Left colon (tissue), 2 donors: ENCODE results near the gene TGIF2. TPM values are rescaled to one million over a fixed set of nuclear protein-coding genes. Genes with fewer than 3 reads are reported as not detected.
"Not testable (repeated sequence)": the region's sequence is repeated elsewhere in the genome, so short reads cannot be mapped to it uniquely, and the experiment has no call there.

Source experiments
- ATAC-seq: fragments of 200-7000 bp; cut with Tn5 transposase; one replicate; pipeline ENCODE4 v1.9.1; 2020; ENCODE audit warnings: mild to moderate bottlenecking, moderate library complexity
- DNase-seq, 2 donors: peaks; one replicate each; pipeline ENCODE4 v3.0.0-alpha.2; 2020
- intact Hi-C, 2 donors: fragments of 100-400 bp; cut with DNase I in 1 of 2; cut with micrococcal nuclease in 1 of 2; formaldehyde crosslinking; loops; one replicate each; pipeline versions ENCODE4 v1.11.2 to v1.14.0; 2022; cut with DNase I, micrococcal nuclease
- total RNA-seq, 2 donors: library from RNA; stranded (reverse); fragmentation: NEBNext Ultra II Directional; extraction: Animal tissue kit (Norgen Biotek cat#: 25700); gene quantifications; one replicate each; pipeline ENCODE4 v1.2.1, GENCODE V29; 2021
- donor health status: DM: no; HTN: no; CAD: no.
- donor health status: DM: yes; HTN: yes; CAD: no.

The TGIF2 gene
- total RNA-seq, 2 donors from 2014 or later, result 4.8 to 4.9 TPM

- intact Hi-C loops, result no loop called here
These were observed 32.2 kb downstream of the TGIF2 start, which contains the start of gene RAB5IF for GRCh38 chr20:36605399-36606157. RAB5IF (plus strand) TSS chr20:36605779; CDS start chr20:36605952, 173 bp downstream.

GRCh38 chr20:36606158-36607066, 33.0 kb downstream of the TGIF2 start:
- ATAC-seq (peak; percentile 42), DNase-seq (peak; percentile 37 to 58)
- intact Hi-C loops, result no loop called here

More at GRCh38 chr20:36605399-36606157, 32.2 kb downstream of the TGIF2 start, which contains the start of gene RAB5IF:
- DNase-seq (peak; percentile 98 to 99), ATAC-seq (peak; percentile 87)

DNA sequence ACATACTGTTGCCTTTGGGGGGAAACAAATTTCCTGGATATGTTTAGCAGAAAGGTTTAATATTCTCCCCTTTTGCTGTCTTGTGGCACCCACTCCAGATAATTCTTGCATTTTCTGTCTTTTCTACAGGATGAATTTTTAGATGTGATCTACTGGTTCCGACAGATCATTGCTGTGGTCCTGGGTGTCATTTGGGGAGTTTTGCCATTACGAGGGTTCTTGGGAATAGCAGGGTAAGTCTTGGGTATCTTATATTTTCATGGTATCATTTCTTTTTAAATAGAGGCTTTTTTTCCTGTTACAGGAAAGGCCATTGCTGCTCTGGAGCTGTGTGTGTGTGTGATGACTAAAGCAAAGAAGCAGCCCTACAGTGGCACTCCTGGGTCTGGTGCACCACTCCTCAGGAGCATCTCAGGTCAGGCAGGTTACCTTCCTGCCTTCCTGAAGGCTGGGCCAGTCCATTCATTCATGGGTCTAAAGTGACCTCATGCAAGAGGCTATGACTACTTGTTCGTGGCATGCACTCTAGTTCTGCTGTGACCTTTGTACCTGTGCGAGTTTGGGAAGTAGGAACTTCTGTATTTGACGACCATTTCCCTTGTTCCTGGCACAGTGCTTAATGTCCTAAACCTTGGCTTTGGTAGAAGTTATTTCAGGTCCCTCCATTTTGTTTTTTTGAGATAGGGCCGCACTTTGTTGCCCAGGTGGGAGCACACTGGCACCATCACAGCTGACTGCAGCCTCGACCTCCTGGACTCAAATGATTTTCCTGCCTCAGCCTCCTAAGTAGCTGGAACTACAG, 34.4 kb downstream of the TGIF2 start:
- peak; percentile 52 for ATAC-seq
- intact Hi-C loops, result no loop called here
- peak in 1 of 2 donors; percentile 70 for DNase-seq

DNA sequence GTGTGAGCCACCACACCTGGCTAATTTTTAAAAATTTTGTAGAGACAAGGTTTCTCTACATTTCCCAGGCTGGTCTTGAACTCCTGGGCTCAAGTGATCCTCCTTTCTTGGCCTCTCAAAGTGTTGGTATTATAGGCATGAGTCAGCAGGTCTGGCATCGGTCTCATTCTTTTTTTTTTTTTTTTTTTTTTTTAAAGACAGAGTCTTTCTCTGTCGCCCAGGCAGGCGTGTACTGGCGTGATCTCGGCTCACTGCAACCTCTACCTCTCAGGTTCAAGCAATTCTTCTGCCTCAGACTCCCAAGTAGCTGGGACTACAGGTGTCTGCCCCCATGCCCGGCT, 35.0 kb downstream of the TGIF2 start:
- ATAC-seq, DNase-seq, intact Hi-C loops: not testable (repeated sequence)

DNA sequence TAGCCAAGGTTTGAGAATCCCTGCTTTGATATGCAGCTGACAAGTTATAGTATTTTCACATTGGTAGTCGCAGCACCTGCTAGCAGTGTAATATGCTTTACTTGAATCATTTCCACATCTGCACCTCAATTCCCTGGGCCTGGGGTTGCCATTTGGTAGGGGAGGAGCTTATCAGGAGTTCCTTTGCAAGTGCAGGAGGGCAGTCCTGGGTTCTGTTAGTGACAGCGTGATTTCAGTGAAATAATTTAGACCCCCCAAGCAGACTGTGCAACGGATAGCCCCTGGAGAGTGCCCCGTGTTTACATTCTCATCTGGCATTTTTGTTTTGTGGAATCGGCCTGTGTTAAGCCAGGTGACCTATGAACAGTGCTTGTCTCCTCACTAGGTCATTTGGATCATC, 38.2 kb downstream of the TGIF2 start:
- intact Hi-C loops, result no loop called here

GRCh38 chr20:36613974-36614373, 40.6 kb downstream of the TGIF2 start:
- intact Hi-C loops, result no loop called here
- ATAC-seq (peak; percentile 63), DNase-seq (peak; percentile 29 to 47)

More for the DNA sequence above, 38.2 kb downstream of the TGIF2 start:
- no peak for DNase-seq
- no peak for ATAC-seq

GRCh38 chr20:36614781-36615557, 41.6 kb downstream of the TGIF2 start:
- no peak for ATAC-seq
- no peak for DNase-seq
- intact Hi-C loops, result no loop called here

- intact Hi-C loops, result no loop called here
- DNase-seq (no peak), ATAC-seq (no peak)
These were observed 47.5 kb downstream of the TGIF2 start for GRCh38 chr20:36620917-36621316.

DNA sequence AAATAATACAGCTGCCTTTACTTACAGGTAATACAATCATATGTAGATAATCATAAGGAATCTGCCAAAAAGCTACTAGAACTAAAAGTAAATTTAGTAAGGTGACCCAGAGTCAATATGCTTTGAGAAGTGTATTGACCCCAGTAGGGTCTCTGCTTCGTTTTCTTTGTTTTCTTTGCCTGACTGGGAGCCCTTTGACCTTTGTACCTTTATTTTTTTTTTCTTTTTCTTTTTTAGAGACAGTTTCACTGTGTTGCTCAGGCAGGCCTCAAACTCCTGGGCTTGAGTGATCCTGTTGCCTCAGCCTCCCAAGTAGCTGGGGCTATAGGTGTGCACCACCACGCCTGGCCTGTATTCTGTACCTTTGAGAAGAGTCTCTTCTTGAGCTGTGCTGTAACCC, 50.0 kb downstream of the TGIF2 start:
- no peak for ATAC-seq
- intact Hi-C loops, result no loop called here
- DNase-seq, result no peak

- intact Hi-C loops, result no loop called here
- peak; percentile 55 to 77 for DNase-seq
- peak; percentile 99 for ATAC-seq
These were observed 50.9 kb downstream of the TGIF2 start for GRCh38 chr20:36624068-36624943.

GRCh38 chr20:36624944-36625324, 51.5 kb downstream of the TGIF2 start:
- intact Hi-C loops, result no loop called here
- no peak for DNase-seq
- no peak for ATAC-seq

DNA sequence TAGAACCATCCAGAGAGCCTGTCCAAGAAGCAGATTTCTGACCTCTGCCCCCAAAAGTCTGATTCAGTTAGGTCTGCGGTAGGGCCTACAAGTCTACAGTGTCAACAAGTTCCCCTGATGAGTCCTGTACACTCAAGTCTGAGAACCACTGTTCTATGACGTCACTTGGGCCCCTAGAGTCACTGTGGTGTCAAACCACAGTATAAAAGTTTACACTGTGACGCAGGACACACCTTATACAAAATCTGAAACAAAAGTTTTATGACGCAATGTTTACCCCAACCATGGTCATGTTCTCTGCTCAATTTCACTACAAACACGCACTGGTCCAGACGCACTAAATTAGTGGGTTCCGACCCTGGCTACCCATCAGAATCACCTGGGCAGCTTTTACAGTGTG, 54.7 kb downstream of the TGIF2 start:
- DNase-seq (no peak), ATAC-seq (no peak)

GRCh38 chr20:36629719-36630681, 56.6 kb downstream of the TGIF2 start:
- intact Hi-C loops, result no loop called here
- DNase-seq, result peak in 1 of 2 donors; percentile 33
- peak; percentile 36 for ATAC-seq

More for the DNA sequence above, 54.7 kb downstream of the TGIF2 start:
- intact Hi-C loops, result no loop called here

DNA sequence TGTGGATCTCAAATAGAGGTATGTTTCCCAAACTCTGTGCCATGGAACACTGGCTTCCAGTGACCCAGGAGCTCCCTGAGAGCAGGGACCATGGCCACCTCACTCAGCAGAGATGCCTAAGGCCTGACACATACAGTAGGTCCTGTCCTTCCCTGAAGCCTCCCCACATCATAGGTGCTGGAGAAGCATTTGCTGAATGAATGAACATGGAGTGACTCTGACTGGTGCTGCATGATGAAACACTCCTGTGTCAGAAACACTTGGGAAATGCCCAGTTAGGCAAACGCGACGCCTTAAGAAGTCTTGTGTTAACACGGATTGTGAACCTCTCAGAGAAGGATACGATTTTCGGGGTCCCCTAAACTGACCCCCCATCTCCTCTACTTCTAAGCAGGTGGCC, 58.2 kb downstream of the TGIF2 start:
- intact Hi-C loops, result no loop called here
- DNase-seq (no peak), ATAC-seq (no peak)

DNA sequence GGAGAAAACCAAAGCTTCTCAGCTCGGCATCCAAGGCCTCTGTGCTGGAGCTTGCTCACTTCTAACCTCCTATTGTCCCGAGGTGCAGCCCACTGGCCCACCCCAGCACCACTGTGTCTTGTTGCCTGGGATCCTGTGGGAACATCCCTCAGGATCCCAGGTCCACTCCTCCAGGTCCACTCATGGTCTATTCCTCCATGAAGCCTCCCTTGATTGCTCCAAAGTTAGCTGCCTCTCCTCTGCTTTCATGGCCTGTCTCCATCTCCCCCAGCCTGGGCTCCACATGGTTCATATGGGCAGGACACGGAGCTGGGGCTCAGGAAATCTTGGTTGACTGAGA, 58.7 kb downstream of the TGIF2 start:
- ATAC-seq (no peak), DNase-seq (no peak)
- intact Hi-C loops, result no loop called here

DNA sequence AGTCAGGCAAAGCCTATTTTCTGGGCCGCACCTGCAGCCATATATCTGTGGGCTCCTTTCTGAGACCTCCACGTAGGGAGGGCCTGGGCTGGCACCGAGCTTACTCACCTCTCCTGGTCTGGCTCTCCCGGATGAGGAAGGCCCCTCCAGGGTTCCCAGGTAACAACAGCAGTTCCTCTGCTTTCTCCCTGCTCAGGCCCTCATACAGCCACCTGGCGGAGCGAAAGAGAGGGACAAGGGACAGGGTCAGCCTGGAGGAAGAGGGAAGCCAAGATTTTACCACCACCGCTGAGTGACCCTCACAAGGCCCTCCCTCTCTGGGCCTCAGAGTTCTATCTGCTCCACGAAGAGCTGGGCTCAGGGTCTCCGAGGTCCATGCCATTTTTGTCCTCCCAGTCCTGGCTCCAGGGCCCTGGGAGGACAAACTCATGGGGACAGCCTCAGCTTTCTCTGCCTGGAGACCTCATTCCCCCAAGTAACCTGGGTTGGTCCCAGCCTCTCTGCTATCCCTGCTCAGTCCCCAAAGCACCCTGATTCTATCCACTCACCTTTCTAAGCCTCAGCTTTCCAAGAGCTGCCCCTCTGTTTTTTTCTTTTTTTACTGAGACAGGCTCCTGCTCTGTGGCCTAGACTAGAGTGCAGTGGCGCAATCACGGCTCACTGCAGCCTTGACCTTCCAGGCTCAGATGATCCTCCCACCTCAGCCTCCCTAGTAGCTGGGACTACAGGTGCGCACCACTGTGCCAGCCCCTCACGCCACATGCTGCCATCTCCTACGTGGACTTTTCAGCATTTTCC, 59.3 kb downstream of the TGIF2 start:
- no peak for DNase-seq
- ATAC-seq, result no peak
- intact Hi-C loops, result no loop called here
